GM19025 (cell line): ENCODE measurements around the gene EPHA2.

ENCODE experiments used
- ATAC-seq: cut with Tn5 transposase; IDR thresholded peaks from one replicate; pipeline ENCODE4 v1.9.1; 2021; ENCODE audit warnings: mild to moderate bottlenecking, low read depth, moderate library complexity; ENCODE audit not compliant: unreplicated experiment

Gene EPHA2

DNA sequence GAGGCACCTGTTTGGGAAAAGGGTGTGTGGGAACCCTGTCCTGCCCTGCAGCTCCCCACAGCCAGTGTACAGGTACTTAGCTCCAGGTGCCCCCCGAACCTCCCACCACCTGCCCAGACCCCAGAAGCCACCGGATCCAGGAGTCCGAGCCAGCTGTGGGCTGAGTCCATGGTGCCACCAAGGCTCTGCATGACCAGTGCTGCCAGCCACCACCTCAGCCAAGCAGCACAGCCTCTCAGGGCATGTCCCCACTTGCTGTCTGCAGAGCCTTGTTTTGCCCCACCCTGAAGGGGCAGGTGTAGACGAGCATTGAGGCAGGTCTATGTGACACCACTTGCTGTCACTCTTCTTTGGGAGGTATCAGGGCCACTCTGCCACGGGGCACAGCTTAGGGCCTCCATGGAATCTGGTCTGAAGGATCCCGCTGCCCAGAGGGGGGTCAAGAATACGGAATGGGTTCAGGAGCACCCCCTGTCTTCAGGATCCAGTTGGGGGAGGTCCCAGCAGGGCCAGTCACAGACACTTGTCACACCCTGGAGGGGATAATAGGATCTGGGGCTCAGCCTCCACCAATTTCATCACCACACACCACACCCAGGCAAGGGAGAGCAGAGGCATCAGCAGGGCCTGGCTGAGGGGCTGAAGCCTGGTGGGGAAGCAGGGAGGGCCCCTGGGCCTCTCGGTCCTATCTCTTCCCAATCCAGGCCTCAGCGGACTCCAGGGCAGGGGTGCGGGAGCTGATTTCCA, 28.9 kb upstream of the EPHA2 start:
- no peak for ATAC-seq

DNA sequence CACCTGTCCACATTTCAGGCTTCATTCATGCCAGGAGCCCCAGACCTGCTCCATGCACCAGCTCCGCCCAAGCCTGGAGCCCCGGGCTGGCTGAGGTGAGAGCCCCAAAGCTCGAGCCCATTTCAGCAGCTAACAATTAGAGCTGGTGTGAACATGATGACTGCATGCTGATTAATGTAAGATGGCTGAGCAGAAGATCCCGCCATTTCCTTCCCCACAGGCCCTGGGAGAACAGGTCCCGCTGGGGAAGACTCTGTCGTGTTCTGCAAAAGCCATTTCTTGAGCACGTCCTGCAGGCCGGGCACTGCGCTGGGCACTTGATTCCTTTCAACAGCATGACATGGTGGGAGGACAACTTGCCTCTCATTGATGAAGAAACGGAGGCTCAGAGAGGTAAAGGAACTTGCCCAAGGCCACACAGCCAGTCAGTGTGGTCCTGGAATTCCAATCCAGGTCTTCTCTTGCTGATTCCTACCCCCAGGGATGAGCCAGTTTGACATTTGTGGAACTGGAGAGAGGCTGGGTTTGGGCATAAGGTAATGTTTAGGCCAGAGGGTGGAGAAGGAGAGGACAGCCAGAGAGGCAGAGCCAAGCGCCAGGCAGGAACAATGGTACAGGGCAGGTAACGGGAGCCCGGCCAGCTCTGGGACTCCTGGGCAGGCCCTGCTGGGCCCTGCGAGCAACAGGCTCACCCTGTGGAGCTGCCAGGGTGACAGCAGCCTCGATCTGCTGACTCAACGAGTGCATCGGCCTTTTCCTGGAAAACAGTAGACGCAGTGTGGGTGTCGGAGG, 28.1 kb upstream of the EPHA2 start:
- no peak for ATAC-seq

DNA sequence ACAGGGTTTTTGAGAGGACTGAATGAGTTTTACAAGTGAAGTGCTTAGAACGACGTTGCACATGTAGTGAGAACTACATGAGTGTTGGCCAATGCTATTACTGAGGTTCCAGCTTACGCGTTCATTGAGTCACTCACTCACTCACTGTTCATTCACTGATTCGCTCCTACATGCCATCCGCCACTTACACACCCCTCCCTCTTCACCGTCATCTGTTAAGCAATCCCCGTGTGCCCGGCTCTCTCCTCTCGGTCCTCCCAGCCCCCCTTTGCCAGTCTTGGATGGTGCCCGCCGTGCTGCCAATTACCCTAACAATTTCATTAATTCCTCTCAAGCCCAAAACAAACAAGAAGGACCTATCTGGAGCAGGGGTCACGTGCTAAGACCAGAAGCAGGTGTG, 27.3 kb upstream of the EPHA2 start:
- ATAC-seq = no peak

DNA sequence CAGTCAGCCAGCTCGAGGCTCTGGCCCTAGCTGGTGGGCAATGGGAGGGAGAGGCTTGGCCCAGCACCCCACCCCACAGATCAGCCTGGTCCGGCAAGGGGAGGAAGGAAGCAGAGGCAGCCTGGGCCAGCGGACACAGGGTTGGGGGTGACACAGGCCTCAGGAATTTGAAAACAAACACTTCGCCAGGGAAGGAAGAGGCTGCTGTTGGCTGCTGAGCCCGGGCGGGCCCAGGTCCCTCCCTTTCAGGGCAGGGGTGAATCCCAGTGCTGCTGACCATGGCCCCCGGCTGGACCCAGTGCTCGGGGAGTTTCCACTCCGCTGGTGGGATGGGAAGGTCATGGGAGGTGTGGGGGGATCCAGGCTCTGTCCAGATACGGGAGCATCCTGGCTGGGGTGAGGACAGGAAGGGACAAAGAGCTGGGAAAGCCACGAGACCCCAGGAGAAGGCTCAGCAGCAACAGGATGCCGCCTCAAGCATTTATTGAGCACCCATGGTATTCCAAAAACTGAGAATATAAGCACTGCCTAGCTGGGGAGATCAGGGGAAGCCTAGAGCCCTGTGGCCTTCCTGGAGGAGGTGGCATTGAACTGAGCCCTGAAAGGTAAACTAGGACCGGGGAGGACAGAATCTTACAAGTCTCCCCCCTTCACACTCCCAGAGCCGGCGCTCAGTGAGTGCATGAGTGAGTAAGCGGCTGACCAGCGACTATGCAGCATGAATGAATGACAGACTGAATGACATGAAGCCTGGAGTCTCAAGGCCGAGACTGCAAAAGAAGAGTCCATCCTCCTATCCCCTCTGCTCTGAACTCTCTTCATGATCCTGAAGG, 26.2 kb upstream of the EPHA2 start:
- no peak for ATAC-seq

DNA sequence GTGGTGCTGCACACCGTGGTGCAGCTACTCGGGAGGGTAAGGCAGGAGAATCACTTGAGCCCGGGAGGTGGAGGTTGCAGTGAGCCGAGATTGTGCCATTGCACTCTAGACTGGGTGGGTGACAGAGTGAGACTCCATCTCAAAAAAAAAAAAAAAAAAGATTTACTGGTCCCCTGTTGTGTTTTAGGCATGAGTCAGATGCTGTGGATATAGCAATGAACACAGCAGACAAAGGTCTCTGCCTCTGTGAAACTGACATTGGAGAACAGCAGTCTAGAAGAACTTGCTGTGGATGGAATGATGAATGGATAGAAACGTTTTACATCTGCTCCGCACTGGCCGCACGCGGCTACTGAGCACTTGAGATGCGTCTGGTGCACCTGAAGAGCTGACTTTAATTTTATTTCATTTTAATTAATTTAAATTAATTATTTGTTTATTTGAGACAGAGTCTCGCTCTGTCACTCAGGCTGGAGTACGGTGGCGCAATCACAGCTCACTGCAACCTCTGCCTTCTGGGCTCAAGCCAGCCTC, 24.5 kb upstream of the EPHA2 start:
- ATAC-seq = no peak

DNA sequence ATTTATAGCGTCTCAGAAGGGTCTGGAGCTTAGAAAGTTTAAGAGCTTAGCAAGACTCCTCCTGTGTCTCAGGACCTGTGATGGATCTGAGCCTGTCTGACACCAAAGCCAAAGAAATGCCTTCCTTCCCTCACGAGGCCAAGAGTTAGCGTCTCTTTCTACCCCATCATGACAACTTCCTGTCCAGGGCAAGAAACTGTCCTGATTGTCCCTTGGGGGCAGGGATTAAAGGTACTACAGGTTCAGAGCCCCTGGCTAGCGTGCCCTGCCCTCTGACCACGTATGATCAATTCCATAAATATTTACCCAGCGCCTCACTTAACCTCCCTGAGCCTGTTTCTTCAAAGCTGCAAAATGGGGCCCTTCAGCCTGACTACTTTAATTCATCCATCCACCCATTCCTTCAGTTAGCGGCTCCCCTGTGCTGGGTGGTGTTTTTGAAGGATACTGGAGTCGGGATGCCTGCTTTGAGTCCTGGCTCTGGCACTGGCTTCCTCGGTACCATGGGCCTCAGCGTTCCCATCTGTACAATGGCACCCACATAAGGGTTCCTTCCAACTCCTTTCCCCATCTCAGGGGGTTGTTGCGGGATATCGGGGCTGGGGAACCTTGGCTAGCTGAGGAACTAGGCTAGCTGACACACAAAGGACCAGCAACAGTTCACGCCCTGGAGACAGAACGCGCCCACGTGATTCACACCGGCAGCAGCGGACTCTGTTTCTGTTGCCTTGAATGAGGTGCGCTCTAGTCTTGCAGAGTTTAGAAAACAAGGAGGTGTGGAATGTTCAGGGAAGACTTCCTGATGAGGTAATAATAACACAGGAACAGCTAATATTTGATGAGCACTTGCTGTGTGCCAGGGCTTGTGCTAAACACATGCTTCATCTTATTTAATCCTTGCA, 23.0 kb upstream of the EPHA2 start:
- ATAC-seq = no peak

DNA sequence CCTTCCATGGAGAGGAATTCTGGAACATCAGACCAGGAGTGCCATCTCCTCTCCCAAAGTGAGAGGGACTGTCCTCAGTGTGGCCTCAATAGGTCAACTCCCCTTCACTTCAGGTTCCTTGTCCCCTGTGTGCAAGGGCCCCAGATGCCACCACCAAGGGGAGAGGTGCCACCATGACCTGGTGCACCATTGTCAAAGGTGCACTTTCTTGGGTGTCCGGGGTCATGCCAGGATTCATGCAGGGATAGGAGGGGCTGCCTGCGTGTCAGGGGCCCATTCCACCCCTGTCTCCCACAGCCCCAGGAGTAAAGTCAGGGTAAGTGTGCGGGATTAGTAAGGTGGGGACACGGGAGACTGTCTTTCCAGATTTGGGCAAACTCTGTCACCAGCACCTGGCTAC, 21.4 kb upstream of the EPHA2 start:
- no peak for ATAC-seq

DNA sequence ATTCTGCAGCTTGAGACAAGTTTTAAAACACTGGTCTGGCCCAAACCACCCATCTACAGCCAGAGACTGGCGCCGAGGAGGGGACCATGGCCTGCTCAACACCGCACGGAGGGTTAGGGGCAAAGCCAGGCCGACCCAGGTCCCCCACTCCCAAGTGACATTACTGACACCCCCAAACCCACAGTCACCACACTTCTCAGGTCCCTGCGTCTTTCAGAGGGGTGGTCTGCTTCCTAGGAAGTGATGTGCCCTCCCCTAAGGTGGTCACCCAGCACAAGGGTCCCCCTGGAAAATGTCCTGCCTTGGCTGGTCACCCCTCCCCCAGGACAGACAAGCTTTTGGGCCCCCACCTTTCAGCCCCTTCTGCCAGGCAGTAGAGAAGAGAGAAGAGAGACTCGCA, 20.8 kb upstream of the EPHA2 start:
- no peak for ATAC-seq

DNA sequence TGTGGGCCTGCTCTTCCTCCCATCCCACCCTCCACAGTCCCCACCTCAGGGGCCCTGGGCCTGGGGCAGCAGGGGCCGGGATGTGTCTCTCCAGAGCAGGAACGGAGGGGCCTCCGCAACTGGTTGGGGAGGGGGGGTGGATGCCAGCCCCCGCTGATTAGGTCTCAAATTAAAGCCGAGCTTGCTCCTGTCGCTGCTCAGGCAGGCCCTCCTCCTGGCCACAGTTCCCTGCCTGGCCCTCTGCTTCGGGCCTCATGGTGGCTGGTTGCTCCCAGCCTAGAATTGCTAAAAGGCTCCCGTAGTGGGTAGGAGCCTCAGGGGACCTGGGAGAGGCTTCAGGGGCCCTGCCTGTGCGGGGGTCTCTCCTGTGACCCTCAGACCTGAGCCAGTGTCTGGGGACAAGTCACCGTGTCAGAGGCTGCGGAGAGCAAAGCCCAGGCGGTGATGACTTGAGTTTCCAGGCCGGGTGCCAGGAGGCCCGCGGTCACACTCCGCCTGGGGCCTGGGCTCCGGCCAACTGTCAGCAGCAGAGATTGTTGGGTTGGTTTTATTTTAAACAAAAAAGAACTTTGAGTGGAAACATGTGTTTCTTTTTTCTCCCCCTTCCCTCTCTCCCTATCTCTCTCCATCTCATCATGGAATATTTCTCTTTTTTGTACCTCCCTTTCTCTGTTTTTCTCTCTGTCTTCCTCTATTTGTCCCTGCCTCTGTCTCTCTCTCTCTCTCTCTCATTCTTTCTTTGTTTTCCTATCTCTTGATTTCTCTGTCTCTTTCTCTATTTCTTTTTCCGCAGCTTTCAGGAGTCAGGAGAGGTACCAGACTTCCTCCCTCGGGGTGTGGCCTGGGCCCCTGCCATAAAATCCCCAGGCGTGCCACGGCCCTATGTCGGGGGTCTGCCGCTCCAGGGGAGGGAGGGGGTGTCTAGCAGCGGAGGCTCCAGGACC, 20.0 kb upstream of the EPHA2 start:
- no peak for ATAC-seq

DNA sequence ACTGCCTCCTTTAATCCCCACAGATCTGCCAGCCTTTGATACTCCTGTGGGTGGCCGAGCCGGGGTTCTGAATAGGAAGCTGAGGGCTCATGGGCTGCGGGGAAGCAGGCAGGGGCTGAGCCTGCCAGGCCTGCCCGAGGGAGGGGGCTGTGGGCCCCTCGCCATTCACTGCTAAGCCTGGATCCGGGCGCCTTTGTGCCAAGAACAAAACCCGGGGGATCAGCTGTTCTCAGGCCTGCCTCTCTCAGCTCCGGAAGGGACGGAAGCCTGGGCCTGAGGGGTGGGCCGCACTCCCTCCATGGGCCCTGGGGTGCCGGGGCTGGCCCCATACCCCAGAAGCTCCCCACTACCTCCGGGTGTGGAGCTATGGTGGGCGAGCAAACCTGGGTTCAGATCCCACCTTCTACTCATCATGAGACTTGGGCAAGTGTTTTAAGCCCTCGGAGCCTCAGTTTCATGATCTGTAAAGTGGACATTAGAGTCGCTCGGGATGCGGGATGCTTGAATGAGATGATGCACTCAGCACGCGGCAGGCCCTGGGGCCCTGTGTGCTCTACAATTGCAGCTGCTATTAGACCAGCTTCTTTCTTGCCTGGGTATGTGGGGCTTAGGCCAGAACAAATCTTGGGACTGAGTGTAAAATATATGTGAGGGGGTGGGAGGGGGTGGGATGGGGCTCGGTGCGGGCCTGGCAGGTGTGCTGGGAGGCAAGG, 19.2 kb upstream of the EPHA2 start:
- ATAC-seq = no peak

DNA sequence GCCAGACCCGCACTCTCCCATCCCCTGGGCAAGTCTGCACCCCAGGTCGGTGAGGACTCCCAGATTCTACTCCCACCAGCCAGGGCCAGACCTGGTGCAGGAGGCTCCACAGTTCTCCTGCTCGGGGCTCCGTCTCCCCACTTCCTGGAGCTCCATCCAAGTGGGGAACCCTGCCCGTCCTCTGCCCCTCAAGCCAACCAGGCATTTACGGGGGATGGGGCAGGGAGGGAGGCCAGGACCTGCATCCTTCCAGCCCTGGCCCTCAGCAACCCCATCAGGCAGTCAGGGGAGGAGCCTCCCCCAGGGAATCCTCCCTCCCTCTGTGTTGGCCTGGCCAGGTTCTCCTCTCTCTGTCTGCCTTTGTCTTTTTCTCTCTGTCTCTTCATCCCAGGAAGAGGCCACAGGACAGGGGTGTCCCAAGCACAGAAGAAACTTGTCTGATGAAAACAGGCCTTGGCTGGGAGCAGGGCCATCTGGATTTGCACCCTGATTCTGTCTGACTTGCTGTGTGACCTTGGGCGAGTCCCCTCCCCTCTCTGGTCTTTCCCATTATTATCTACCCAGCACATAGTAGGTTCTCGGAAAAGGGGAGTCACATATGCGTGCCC, 18.5 kb upstream of the EPHA2 start:
- no peak for ATAC-seq

DNA sequence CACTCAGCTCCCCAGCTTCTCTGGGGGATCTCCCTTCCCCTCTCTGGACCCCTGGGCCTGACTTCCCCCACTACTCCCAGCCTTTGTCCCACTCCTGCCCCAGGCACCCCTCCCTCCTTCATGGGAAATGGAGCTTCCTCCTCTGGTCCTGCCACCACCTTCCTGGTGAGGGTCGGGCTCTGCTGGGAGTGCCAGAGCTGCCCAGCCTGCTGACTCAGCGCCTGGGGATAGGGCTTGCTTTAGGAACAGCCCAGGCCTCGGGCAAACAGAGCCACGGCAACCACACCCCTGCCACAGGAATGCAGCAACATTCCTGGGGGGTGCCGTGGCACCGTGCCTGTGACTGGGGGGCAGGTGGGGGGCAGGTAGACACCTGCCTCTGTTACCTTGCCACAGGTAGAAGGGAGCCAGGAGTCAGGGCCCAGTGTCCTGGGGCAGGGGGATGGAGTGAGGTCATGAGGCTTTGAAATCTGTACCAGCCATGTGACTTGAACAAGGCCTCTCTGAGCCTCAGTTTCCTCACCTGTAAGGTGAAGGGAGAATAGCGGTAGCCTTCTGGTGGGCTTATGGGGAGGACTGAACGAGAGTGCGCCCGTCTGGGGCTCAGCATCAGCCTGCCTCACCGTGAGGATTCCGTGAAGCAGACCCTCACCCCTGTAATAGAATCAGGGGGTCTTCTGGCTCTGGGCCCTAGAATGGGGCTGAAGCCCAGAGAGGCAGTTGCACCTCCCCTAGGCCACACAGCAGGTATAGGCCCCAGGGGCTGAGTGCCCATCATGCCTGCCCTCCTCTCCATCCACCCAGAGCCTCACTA, 17.8 kb upstream of the EPHA2 start:
- ATAC-seq = no peak

DNA sequence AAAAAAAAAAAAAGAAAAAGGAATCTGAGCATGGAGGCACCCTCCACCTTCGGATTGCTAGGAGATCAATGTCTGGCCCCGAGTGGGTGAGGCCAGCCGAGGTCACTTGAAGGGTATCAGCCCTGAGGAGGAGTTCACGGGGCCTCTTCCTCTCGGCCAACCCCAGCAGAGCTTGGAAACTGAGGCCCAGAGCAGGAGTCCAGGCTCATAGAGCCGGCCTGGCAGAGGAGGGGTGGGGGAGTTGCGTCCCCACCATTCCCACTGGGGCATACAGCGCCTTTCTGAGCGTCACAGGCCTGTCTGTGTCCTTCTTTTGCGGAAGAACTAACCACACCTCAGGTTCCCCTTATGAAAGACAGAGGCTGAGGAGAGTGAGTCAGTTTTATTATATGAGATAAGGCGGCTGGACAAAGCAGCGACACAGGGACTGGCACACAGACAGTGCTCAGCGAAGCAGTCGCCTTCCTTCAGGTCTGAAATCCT, 17.1 kb upstream of the EPHA2 start:
- ATAC-seq = no peak

DNA sequence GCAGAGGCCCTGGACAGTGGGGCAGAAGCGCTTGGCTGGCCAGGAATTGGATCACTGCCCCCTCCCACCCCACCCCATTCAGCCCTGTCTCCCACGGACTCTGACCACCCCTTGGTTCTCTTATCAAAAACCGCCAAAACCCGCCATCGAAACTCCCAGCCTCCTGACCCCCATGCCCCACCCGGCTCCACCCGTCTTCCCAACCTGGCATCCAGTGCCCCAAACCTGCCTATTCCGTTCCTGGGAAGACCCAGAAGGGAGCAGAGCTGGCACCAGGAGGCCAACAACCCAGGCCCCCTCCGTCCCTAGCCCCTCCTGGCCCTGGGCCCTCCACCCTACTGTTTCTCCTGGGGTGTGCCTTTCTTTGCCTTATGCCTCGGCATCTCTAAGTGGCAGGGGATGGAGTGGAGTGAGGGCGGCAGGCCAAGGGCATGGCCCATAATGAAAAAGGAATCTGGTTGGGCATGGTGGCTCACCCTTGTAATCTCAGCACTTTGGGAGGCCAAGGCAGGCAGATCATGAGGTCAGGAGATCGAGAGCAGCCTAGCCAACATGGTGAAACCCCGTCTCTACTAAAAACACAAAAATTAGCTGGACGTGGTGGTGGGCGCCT, 16.5 kb upstream of the EPHA2 start:
- ATAC-seq = no peak

DNA sequence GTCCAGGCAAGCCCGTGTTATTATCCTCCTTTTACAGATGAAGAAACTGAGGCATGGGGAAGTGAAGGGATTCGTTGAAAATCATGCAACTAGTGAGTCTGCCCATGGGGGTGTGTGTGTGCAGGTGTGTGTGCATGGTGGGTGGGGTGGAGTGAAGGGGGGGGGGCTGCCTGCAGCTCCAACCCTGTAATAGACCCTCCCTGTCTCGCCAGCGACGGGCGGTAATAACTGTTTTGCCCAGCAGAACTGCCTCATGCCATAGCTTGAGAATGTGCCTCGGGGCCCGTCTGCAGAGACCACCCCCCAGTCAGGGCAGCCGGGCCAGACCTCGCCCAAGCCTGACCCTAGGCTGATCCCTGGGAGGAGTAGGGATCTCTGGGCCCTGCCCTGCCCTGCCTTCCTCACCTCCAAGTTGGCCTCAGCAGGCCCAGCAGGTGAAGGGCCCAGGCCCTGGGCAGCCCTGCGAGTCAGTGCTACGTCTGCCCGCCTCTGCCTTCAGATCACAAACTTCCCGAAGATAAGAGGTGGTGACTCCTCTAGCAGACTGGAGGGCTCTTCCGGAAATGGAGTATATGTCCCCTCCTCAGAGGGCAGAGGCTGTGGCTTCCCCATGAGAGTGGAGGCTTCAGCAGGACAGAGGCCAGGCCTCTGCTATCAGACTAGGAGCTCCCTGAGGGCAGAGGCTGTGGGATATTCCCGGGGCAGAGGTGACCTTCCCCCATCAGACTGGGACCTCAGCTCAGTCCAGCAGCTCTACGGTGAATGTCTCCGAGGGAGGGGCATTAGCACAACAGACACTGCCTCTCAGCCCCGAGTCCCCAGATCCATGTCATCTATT, 15.7 kb upstream of the EPHA2 start:
- ATAC-seq = no peak

DNA sequence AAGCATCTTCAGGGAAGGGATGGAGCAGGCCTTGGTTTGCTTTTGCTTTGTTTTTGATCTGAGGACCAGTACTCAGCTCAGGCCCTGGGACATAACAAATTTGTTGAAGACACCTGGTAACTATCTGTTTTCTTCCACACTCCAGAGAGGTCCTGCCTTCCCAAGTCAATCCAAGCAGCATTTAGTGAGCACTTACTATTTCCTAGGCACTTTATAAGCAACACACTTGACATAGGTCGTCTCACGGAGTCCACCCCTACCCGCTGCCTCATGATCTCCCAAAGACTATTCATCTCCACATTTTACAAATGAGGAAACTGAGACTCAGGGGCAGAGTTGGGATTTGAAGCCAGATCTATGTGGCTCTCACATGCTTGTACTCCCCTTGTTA, 14.4 kb upstream of the EPHA2 start:
- no peak for ATAC-seq
